H1 (cell line): ENCODE results near the gene TFB1M. TPM values are rescaled to one million over a fixed set of nuclear protein-coding genes. Genes with fewer than 3 reads are reported as not detected.

Experiments used
- CTCF ChIA-PET: fragments of 300-600 bp; sonication (Branson Sonifier 250); formaldehyde crosslinking; loops from one replicate; lab custom pipeline; 2021; ENCODE audit not compliant: partially characterized antibody; lab: Charles Lee
- POLR2A ChIA-PET: fragments of 300-600 bp; sonication (Branson Sonifier 250); formaldehyde crosslinking; loops from one replicate; lab custom pipeline; 2021; ENCODE audit warnings: inconsistent platforms; ENCODE audit not compliant: partially characterized antibody; lab: Charles Lee
- DNase-seq, 2 experiments: peaks; one replicate each; pipeline versions ENCODE4 v3.0.0 to v3.0.0-alpha.2; 2010 to 2022; ENCODE audit warnings: low spot score in 2 of 2, low read depth in 1 of 2, mixed read lengths in 1 of 2
- FAIRE-seq: peaks from 2 replicates; lab custom pipeline; 2011; peaks lifted over from hg19 to GRCh38; lab: Jason Lieb, UNC
- H2AFZ ChIP-seq: 2 replicates; pipeline ENCODE4 v1.8.1; 2012; ENCODE audit warnings: low read length, inconsistent platforms
- H2AK5ac ChIP-seq: 2 replicates; pipeline ENCODE4 v1.6.1; 2013; ENCODE audit warnings: low read depth, low read length
- H2BK120ac ChIP-seq: replicated peaks from 2 replicates; pipeline ENCODE3; 2013; ENCODE audit warnings: low read depth, low read length, inconsistent platforms
- H2BK12ac ChIP-seq: 2 replicates; pipeline ENCODE4 v1.6.1; 2013; ENCODE audit warnings: low read depth, low read length
- H2BK15ac ChIP-seq: 2 replicates; pipeline ENCODE4 v1.6.1; 2013; ENCODE audit warnings: low read length
- H2BK20ac ChIP-seq: 2 replicates; pipeline ENCODE4 v1.6.1; 2013; ENCODE audit warnings: low read length
- H2BK5ac ChIP-seq: 2 replicates; pipeline ENCODE4 v1.6.1; 2013; ENCODE audit warnings: low read depth, low read length
- H3K14ac ChIP-seq: 2 replicates; pipeline ENCODE4 v1.6.1; 2013; ENCODE audit warnings: inconsistent platforms; ENCODE audit not compliant: insufficient read length
- H3K18ac ChIP-seq: 2 replicates; pipeline ENCODE4 v1.6.1; 2013; ENCODE audit warnings: low read length; ENCODE audit errors: extremely low read depth
- H3K23ac ChIP-seq: 2 replicates; pipeline ENCODE4 v1.6.1; 2013; ENCODE audit warnings: inconsistent platforms; ENCODE audit not compliant: insufficient read length
- H3K23me2 ChIP-seq: 2 replicates; pipeline ENCODE4 v1.6.1; 2013; ENCODE audit warnings: low read depth, low read length
- H3K27ac ChIP-seq: 2 replicates; pipeline ENCODE4 v1.6.1; 2011; ENCODE audit warnings: low read depth, low read length, inconsistent platforms
- H3K27me3 ChIP-seq, 4 experiments: replicated peaks in 1 of 4; 1 replicate in 1 of 4; 2 replicates in 3 of 4; pipeline versions ENCODE4 v1.6.1 to v1.8.1; 2011 to 2013; ENCODE audit warnings: low read length in 3 of 4, mild to moderate bottlenecking in 3 of 4, inconsistent platforms in 2 of 4, mixed read lengths in 2 of 4, moderate library complexity in 1 of 4; ENCODE audit not compliant: control insufficient read depth in 3 of 4, insufficient read depth in 3 of 4; ENCODE audit errors: extremely low read depth in 1 of 4
- H3K36me3 ChIP-seq, 4 experiments: 2 replicates each; pipeline versions ENCODE4 v1.6.1 to v1.8.1; 2011 to 2013; ENCODE audit warnings: mild to moderate bottlenecking in 4 of 4, low read length in 3 of 4, moderate library complexity in 2 of 4, control low read depth in 1 of 4, inconsistent platforms in 1 of 4; ENCODE audit not compliant: insufficient read depth in 4 of 4, control insufficient read depth in 2 of 4
- H3K4ac ChIP-seq: replicated peaks from 2 replicates; pipeline ENCODE3; 2013; ENCODE audit warnings: low read length, low read depth, mixed read lengths, inconsistent platforms; ENCODE audit not compliant: insufficient read length
- H3K4me1 ChIP-seq, 4 experiments: replicated peaks in 1 of 4; 1 replicate in 1 of 4; 2 replicates in 3 of 4; pipeline versions ENCODE4 v1.6.1 to v1.8.1; 2011 to 2013; ENCODE audit warnings: low read length in 3 of 4, inconsistent platforms in 2 of 4, mixed read lengths in 1 of 4; ENCODE audit not compliant: insufficient read depth in 4 of 4, control insufficient read depth in 3 of 4
- H3K4me2 ChIP-seq, 2 experiments: 2 replicates each; pipeline versions ENCODE4 v1.6.1 to v1.8.1; 2011 to 2013; ENCODE audit warnings: low read depth in 2 of 2, low read length in 2 of 2, control low read depth in 1 of 2, inconsistent platforms in 1 of 2, mild to moderate bottlenecking in 1 of 2; ENCODE audit not compliant: insufficient read depth in 1 of 2
- H3K4me3 ChIP-seq, 4 experiments: fragments of 200-600, 300-600 bp in 1 of 4; sonication (generic), shearing (Covaris generic), sonication (Bioruptor Twin) in 1 of 4; 2 replicates each; pipeline versions ENCODE4 v1.5.1 to v1.8.1; 2011 to 2016; ENCODE audit warnings: low read length in 4 of 4, low read depth in 3 of 4, control low read depth in 2 of 4, inconsistent platforms in 2 of 4, mild to moderate bottlenecking in 2 of 4, mixed read lengths in 1 of 4, moderate library complexity in 1 of 4; ENCODE audit not compliant: insufficient read depth in 2 of 4; ENCODE audit errors: extremely low read depth in 1 of 4
- H3K56ac ChIP-seq: replicated peaks from 2 replicates; pipeline ENCODE3; 2013; ENCODE audit warnings: low read depth, mild to moderate bottlenecking, mixed read lengths, low read length, inconsistent platforms; ENCODE audit not compliant: insufficient read length
- H3K79me1 ChIP-seq: 2 replicates; pipeline ENCODE4 v1.6.1; 2013; ENCODE audit warnings: low read depth, low read length, control low read depth
- H3K79me2 ChIP-seq, 2 experiments: 2 replicates each; pipeline versions ENCODE4 v1.6.1 to v1.8.1; 2012 to 2013; ENCODE audit warnings: low read length in 2 of 2, mild to moderate bottlenecking in 2 of 2, inconsistent platforms in 1 of 2; ENCODE audit not compliant: insufficient read depth in 2 of 2, control insufficient read depth in 1 of 2
- H3K9ac ChIP-seq, 4 experiments: replicated peaks in 1 of 4; 1 replicate in 1 of 4; 2 replicates in 3 of 4; pipeline versions ENCODE4 v1.6.1 to v1.8.1; 2011 to 2013; ENCODE audit warnings: low read depth in 3 of 4, low read length in 3 of 4, control low read depth in 2 of 4, mild to moderate bottlenecking in 2 of 4, moderate library complexity in 2 of 4, inconsistent platforms in 1 of 4; ENCODE audit errors: extremely low read depth in 1 of 4
- H3K9me3 ChIP-seq, 2 experiments: 2 replicates each; pipeline versions ENCODE4 v1.6.1 to v1.8.1; 2012 to 2013; ENCODE audit warnings: mild to moderate bottlenecking in 2 of 2, moderate library complexity in 2 of 2, control low read depth in 1 of 2, inconsistent platforms in 1 of 2, low read depth in 1 of 2, low read length in 1 of 2, mixed read lengths in 1 of 2; ENCODE audit not compliant: insufficient read depth in 2 of 2
- H4K20me1 ChIP-seq, 2 experiments: replicated peaks in 1 of 2; 2 replicates each; pipeline versions ENCODE3 to v1.8.1; 2011 to 2013; ENCODE audit warnings: inconsistent platforms in 2 of 2, low read length in 2 of 2, mild to moderate bottlenecking in 1 of 2; ENCODE audit not compliant: insufficient read depth in 2 of 2, control insufficient read depth in 1 of 2
- H4K5ac ChIP-seq: 2 replicates; pipeline ENCODE4 v1.6.1; 2013; ENCODE audit warnings: low read length, low read depth, mixed read lengths, inconsistent platforms; ENCODE audit not compliant: insufficient read length
- H4K8ac ChIP-seq: 2 replicates; pipeline ENCODE4 v1.8.0; 2013; ENCODE audit warnings: mild to moderate bottlenecking, moderate library complexity, low read length, inconsistent platforms; ENCODE audit not compliant: insufficient read depth; ENCODE audit errors: extremely low read depth
- H4K91ac ChIP-seq: replicated peaks from 2 replicates; pipeline ENCODE3; 2013; ENCODE audit warnings: low read length, mixed read lengths, inconsistent platforms; ENCODE audit not compliant: insufficient read length
- ATF2 ChIP-seq: IDR thresholded peaks from 2 replicates; pipeline ENCODE4 v1.6.1; 2012; ENCODE audit warnings: low read length, inconsistent platforms
- BCL11A ChIP-seq, 2 experiments: IDR thresholded peaks; one replicate each; pipeline ENCODE4 v1.6.1; 2011; ENCODE audit warnings: low read depth in 2 of 2, low read length in 2 of 2, mild to moderate bottlenecking in 2 of 2
- CEBPB ChIP-seq: IDR thresholded peaks from 2 replicates; pipeline ENCODE4 v1.6.1; 2012; ENCODE audit warnings: low read depth, low read length
- CHD1 ChIP-seq: IDR thresholded peaks from 2 replicates; pipeline ENCODE4 v1.6.1; 2012; ENCODE audit warnings: low read depth, low read length, improper control_type of control experiment
- CREB1 ChIP-seq: IDR thresholded peaks from 2 replicates; pipeline ENCODE4 v1.6.1; 2012; ENCODE audit warnings: inconsistent platforms
- E2F6 ChIP-seq: IDR thresholded peaks from 2 replicates; pipeline ENCODE4 v1.6.1; 2012; ENCODE audit warnings: inconsistent platforms
- EP300 ChIP-seq, 2 experiments: IDR thresholded peaks; 1 replicate in 1 of 2; 2 replicates in 1 of 2; pipeline ENCODE4 v1.6.1; 2011 to 2012; ENCODE audit warnings: low read depth in 2 of 2, low read length in 2 of 2, mild to moderate bottlenecking in 2 of 2, borderline replicate concordance in 1 of 2, inconsistent platforms in 1 of 2, moderate library complexity in 1 of 2
- MAFK ChIP-seq: IDR thresholded peaks from 2 replicates; pipeline ENCODE4 v1.6.1; 2012; ENCODE audit warnings: low read depth, mild to moderate bottlenecking, improper control_type of control experiment, low read length
- SIRT6 ChIP-seq: IDR thresholded peaks from one replicate; pipeline ENCODE4 v1.7.1; 2012; ENCODE audit warnings: low read length, inconsistent platforms
- SP2 ChIP-seq: IDR thresholded peaks from 2 replicates; pipeline ENCODE4 v1.6.1; 2012; ENCODE audit warnings: mild to moderate bottlenecking, low read length, inconsistent platforms
- SRF ChIP-seq: IDR thresholded peaks from 2 replicates; pipeline ENCODE4 v1.6.1; 2011; ENCODE audit warnings: mild to moderate bottlenecking, low read depth, low read length, moderate library complexity
- USF2 ChIP-seq: IDR thresholded peaks from 2 replicates; pipeline ENCODE4 v1.6.1; 2011; ENCODE audit warnings: low read length, improper control_type of control experiment
- WGBS, 2 experiments: shearing (Covaris generic) in 1 of 2; methylation state at CpG; one replicate each; pipeline versions ENCODE4 v1.1.6 to v1.1.7; 2013 to 2015; ENCODE audit warnings: low lambda C conversion rate in 2 of 2, mixed read lengths in 2 of 2, inconsistent platforms in 1 of 2, low coverage in 1 of 2, missing lambda C conversion rate in 1 of 2; ENCODE audit not compliant: insufficient replicate concordance in 2 of 2, insufficient coverage in 1 of 2, insufficient read length in 1 of 2; ENCODE audit errors: extremely low coverage in 1 of 2, missing lambda C conversion rate in 1 of 2; 5-methylcytosine and 5-hydroxymethylcytosine counted together
- polyA plus RNA-seq, 7 experiments: library from polyadenylated mRNA; depleted of rRNA in 3 of 7; stranded (reverse) in 5 of 7; unstranded in 2 of 7; fragments of >200 nt in 5 of 7; fragments of 200-250 nt in 2 of 7; gene quantifications; 1 replicate in 5 of 7; 2 replicates in 1 of 7; 4 replicates in 1 of 7; pipeline versions ENCODE4 v1.2.1 to v1.2.3, GENCODE V29; 2011 to 2013; ENCODE audit warnings: missing spikeins in 2 of 7, mixed read lengths in 2 of 7
- total RNA-seq: library from RNA; stranded (reverse); fragmentation: NEBNext Ultra II Directional; extraction: Animal tissue kit (Norgen Biotek cat#: 25700); gene quantifications from 2 replicates; pipeline ENCODE4 v1.2.1, GENCODE V29; 2021

Gene TFB1M
- total and polyA plus RNA-seq, 2 of the 8 experiments (the other 6 are each of a cell fraction or from before 2014, with no cell fraction given): 28.2 to 49.4 TPM

GRCh38 chr6:155227046-155227445 lies 87.2 kb downstream of the TFB1M start:
- no peak overlapping the region for H4K91ac ChIP-seq
- DNase-seq (no peak), FAIRE-seq (no peak)
- H2AK5ac ChIP-seq: no peak overlapping the region
- WGBS, 2 experiments: 70% methylated on average over 4 of the region's 4 CpGs; no CpG with 5 or more reads in 1 of the 2 experiments
- no peak overlapping the region for H2BK5ac ChIP-seq
- no peak overlapping the region for H3K27ac ChIP-seq
- H3K79me1 ChIP-seq: no peaks in the 10 kb centered on the region
- no peak overlapping the region for H3K9ac ChIP-seq
- no peak overlapping the region for H3K4me3 ChIP-seq
- POLR2A ChIA-PET: no interaction called here
- H4K20me1 ChIP-seq: no peaks in the 10 kb centered on the region
- H4K8ac ChIP-seq: no peak overlapping the region
- no peaks in the 10 kb centered on the region for H3K79me2 ChIP-seq
- peaks cover 0 to 9% (median 4%) of the 10 kb centered on the region in 4 experiments; a peak in 5 of 7 replicates for H3K4me1 ChIP-seq
- no peak overlapping the region for H3K4ac ChIP-seq
- H4K5ac ChIP-seq: no peak overlapping the region
- H2BK15ac ChIP-seq: no peak overlapping the region
- H3K23ac ChIP-seq: no peak overlapping the region
- H3K18ac ChIP-seq: no peak overlapping the region
- no peak overlapping the region for H3K14ac ChIP-seq
- H3K4me2 ChIP-seq: no peak overlapping the region
- H2BK20ac ChIP-seq: no peak overlapping the region
- H3K27me3 ChIP-seq: no peaks in the 10 kb centered on the region
- H2AFZ ChIP-seq: no peak overlapping the region
- H3K9me3 ChIP-seq: no peaks in the 10 kb centered on the region
- CTCF ChIA-PET: interaction anchor here (0.6 to 2.9 kb wide), 4 partner anchors 14 to 49 kb away, joined by 3 to 14 read pairs (median 4); no protein-coding TSS in a partner anchor
- H2BK120ac ChIP-seq: no peak overlapping the region
- H3K23me2 ChIP-seq: no peaks in the 10 kb centered on the region
- no peak overlapping the region for H3K56ac ChIP-seq
- H2BK12ac ChIP-seq: no peak overlapping the region
- H3K36me3 ChIP-seq: no peaks in the 10 kb centered on the region
- no peak for TF ChIP-seq SIRT6
- no peak for TF ChIP-seq CREB1
- TF ChIP-seq E2F6: no peak
- TF ChIP-seq ATF2: no peak
- TF ChIP-seq CHD1: no peak
- no peak for TF ChIP-seq SRF
- no peak for TF ChIP-seq MAFK
- TF ChIP-seq USF2: no peak
- no peak for TF ChIP-seq EP300 (IDR thresholded peaks at IDR 0.05; ENCODE audit: borderline replicate concordance in 1 of 2, low read depth in 2 of 2, low read length in 2 of 2)
- no peak for TF ChIP-seq SP2
- TF ChIP-seq BCL11A (IDR thresholded peaks at IDR 0.05; ENCODE audit: low read depth in 2 of 2, low read length in 2 of 2): no peak
- TF ChIP-seq CEBPB: no peak
